ENCODE data around the gene WBP1L.

DNA sequence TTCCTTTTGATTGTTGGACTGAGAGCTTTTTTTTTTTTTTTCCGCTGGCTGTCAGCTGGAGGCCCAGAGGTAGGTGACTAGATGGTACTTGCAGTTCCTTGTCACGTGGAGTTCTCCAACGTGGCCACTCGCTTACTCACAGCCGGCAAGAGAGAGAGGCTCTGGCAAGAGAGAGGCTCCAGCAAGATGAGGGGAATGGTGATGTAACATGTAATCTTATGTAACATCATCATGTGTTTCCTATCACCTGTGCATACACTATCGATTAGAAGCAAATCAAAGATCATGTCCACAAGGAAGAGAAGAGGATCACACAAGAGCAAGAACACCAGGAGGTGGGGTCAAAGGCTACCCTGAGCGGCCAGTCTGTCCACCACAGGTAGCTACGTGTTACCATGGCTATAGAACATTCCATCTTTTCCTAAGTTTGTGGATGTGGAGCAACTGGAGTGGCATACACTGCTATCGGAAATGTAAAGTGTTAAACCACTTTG lies 106.3 kb downstream of the WBP1L start:
- TF ChIP-seq, protein P1, sequence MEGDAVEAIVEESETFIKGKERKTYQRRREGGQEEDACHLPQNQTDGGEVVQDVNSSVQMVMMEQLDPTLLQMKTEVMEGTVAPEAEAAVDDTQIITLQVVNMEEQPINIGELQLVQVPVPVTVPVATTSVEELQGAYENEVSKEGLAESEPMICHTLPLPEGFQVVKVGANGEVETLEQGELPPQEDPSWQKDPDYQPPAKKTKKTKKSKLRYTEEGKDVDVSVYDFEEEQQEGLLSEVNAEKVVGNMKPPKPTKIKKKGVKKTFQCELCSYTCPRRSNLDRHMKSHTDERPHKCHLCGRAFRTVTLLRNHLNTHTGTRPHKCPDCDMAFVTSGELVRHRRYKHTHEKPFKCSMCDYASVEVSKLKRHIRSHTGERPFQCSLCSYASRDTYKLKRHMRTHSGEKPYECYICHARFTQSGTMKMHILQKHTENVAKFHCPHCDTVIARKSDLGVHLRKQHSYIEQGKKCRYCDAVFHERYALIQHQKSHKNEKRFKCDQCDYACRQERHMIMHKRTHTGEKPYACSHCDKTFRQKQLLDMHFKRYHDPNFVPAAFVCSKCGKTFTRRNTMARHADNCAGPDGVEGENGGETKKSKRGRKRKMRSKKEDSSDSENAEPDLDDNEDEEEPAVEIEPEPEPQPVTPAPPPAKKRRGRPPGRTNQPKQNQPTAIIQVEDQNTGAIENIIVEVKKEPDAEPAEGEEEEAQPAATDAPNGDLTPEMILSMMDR (IDR thresholded peaks at IDR 0.05; ENCODE audit: low read depth, low read length, missing input control), result no peak
- TF ChIP-seq YY1 (IDR thresholded peaks at IDR 0.05) (peak; percentile 93), HNF4G (IDR thresholded peaks at IDR 0.05) (peak; percentile 82), GABPA (IDR thresholded peaks at IDR 0.05 in 1 of 2, conservative IDR thresholded peaks at IDR 0.05 in 1 of 2) (peak in 1 of 2 donors; percentile 71)
- TF ChIP-seq, protein P2, sequence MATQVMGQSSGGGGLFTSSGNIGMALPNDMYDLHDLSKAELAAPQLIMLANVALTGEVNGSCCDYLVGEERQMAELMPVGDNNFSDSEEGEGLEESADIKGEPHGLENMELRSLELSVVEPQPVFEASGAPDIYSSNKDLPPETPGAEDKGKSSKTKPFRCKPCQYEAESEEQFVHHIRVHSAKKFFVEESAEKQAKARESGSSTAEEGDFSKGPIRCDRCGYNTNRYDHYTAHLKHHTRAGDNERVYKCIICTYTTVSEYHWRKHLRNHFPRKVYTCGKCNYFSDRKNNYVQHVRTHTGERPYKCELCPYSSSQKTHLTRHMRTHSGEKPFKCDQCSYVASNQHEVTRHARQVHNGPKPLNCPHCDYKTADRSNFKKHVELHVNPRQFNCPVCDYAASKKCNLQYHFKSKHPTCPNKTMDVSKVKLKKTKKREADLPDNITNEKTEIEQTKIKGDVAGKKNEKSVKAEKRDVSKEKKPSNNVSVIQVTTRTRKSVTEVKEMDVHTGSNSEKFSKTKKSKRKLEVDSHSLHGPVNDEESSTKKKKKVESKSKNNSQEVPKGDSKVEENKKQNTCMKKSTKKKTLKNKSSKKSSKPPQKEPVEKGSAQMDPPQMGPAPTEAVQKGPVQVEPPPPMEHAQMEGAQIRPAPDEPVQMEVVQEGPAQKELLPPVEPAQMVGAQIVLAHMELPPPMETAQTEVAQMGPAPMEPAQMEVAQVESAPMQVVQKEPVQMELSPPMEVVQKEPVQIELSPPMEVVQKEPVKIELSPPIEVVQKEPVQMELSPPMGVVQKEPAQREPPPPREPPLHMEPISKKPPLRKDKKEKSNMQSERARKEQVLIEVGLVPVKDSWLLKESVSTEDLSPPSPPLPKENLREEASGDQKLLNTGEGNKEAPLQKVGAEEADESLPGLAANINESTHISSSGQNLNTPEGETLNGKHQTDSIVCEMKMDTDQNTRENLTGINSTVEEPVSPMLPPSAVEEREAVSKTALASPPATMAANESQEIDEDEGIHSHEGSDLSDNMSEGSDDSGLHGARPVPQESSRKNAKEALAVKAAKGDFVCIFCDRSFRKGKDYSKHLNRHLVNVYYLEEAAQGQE (IDR thresholded peaks at IDR 0.05), result peak; percentile 76

Measured in liver (tissue), 3 donors.